Left hindlimb (tissue), 1 donor: ENCODE measurements around the gene TMEM101.
"Not testable (repeated sequence)": the region's sequence is repeated elsewhere in the genome, so short reads cannot be mapped to it uniquely, and the experiment has no call there.

ENCODE experiments used
- DNase-seq: peaks from one replicate; pipeline ENCODE4 v3.0.0-alpha.2; 2018

Gene TMEM101

DNA sequence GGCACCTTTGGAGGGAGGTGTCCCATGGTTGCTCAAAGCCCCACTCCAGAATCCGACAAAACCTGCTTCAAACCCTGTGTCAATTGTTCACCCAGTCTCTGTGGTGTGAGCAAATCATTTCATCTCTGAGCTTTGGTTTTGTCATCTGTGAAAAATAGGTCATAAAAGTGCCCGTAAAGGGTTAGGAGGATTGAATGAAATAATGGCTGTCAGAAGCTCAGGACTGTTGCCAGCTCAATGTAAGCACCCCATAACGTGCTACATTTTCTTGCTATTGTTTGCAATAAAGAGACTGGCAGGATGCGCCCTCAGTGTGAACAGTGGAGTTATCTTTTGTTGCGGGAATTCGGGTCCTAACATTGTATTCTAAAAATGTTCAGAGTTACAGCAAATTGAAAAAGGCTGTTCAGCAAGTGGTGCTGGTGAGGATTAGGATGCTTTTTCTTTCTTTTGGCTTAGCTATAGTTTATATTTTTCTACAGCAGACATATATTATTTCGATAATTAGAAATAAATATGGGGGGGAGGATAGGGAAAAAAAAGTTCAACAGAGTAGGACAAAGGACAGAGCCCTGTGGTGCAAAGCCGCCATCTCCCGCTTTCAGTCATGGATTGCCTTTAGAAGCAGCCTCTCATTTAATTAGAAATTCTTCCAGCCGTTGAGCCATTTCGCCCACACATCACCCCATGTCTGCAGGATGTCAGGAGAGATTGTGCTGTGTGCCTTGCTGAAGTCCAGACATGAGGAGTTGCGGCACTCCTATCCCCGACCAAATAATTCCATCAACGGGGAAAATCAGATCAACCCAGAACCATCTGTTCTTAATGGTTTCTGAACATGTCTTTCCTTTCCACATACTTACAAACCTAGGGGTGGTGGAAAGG lies 40.1 kb downstream of the TMEM101 start:
- no peak for DNase-seq

DNA sequence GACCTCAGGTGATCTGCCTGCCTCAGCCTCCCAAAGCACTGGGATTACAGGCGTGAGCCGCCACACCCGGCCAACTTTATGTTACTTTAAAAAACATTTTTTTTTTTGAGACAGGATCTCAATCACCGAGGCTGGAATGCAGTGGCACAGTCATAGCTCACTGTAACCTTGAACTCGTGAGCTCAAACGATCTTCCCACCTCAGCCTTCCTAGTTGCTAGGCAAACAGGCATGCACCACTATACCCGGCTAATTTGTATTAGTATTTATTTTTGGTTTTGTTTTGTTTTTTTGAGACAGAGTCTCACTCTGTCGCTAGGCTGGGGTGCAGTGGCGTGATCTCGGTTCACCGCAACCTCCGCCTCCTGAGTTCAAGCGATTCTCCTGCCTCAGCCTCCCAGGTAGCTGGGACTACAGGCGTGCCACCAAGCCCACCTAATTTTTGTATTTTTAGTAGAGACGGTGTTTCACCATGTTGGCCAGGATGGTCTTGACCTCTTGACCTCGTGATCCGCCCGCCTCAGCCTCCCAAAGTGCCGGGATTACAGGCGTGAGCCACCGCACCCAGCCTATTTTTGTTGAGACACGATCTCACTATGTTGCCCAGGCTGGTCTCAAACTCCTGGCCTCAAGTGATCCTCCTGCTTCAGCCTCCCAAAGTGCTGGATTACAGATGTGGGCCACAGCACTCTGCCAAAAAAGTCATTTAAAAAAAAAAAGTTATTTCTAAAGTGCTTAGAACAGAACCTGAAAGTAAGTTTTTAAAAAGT lies 42.1 kb downstream of the TMEM101 start:
- DNase-seq = not testable (repeated sequence)

DNA sequence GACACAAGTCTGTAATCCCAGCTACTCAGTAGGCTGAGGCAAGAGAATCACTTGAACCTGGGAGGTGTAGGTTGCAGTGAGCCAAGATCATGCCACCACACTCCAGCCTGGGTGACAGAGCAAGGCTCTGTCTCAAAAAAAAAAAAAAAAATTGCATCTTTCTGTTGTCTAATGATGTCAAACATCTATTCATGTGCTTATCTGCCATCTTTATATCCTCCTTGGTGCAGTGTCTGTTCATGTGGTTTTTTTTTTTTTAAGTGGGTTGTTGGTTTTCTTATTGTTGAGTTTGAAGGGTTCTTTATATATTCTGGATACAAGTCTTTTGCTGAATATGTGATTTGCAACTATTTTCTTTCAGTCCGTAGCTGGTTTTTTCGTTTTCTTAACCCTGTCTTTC lies 43.3 kb downstream of the TMEM101 start:
- not testable (repeated sequence) for DNase-seq

DNA sequence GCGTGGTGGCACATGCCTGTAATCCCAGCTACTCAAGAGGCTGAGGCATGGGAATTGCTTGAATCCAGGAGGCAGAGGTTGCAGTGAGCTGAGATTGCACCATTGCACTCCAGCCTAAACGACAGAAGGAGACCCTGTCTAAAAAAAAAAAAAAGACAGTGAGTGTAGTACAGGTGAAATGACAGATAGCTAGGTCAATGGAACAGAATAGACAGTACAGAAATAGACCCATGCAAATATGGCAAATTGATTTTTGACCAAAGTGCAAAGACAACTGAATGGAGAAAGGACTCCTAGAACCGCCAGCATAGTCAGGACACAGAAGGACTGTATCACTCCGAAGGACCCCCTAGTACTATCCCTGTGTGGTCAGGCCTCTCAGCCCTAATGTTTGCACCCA lies 44.4 kb downstream of the TMEM101 start:
- no peak for DNase-seq

DNA sequence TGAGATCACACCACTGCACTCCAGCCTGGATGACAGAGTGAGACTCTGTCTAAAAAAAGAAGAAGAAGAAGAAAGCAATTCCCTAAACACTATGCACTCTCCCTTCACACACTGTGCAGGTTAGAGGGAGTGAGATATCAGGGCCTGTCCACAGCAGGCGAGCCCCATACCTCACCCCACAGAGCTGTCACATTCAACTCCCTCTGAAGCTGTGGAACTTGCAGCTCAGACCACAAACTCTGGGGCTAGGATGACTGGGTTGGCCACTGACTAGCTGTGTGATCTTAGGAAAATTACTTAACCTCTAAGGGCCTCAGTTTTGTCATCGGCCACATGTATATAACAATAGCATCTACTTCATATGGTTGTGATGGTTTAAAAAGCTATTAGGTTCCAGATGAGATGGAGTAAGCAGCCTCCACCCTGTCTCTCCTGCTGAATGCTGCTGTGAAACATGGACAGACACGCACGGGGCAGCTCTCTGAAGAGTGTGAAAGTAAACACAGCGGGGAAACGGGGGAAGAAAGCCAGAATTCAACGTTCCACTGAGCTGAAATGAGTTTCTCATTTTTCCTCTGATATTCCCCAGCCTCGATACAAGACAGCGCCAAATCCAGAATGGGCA lies 47.4 kb downstream of the TMEM101 start:
- no peak for DNase-seq

DNA sequence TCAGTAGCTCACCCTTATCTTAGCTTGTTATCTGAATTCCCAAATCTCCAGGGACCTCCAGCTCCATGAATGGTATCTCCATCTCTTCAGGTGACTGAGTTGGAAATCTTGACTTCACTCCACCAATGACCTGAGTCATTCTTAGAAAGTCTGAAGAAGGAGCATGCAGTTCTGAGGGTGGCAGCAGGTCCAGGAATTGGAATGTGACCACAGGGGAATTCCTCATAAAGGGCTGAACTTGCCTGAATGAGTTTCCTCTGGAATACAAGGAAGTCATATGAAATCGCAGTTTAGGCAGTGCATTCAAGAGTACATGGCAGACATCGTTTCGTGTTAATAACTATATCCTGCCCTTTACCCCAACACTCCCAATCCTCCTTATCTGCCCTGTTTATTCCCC lies 48.5 kb downstream of the TMEM101 start:
- DNase-seq = no peak

DNA sequence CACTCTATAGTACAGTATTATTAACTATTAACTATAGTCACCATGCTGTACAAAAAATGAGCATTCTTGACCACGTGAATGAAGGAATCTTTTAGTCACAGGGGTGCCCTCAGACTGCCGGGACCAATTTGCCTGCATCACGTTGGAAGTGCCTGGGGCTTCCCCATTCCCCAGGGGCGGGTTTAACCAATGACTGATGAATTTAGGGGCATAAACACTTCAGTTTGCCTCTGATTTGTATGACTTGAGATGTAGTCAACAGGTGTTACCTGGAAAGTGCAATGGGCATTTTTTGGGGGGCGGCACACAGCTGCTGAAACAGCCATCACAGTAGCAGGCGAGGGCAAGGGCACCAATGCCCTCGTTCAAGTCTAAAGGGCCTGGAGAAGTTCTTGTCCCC lies 52.3 kb downstream of the TMEM101 start:
- no peak for DNase-seq

DNA sequence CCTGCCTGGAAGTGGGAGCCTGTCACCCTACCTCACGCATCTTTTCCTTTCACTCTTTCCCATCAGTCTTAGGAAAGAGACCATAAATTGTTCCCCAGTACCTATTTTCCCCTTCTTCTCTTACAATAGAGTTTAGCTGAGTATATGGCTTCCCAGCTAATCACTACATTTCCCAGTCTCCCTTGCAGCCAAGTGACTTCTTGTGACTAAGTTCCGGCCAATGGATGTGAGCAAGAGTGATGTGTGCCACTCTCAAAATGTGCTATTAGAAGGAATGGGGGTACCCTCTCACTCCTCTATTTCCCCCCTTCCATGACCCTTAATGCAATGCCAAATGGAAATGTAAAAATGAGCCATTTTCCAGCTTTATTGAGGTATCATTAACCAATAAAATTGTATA lies 52.8 kb downstream of the TMEM101 start:
- DNase-seq = no peak

DNA sequence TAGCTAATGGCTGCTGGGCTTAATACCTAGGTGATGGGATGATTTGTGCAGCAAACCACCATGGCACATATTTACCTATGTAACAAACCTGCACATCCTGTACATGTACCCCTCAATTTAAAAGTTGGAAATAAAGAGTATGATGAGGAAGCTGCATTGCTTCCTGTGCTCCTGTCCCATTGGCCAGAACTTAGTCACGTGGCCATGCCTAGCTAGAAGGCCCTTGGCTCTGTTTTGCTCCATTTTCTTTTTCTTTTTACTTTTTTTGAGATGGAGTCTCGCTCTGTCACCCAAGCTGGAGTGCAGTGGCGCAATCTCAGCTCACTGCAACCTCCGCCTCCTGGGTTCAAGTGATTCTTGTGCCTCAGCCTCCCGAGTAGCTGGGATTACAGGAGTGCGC lies 53.5 kb downstream of the TMEM101 start:
- not testable (repeated sequence) for DNase-seq
